Globus pallidus (tissue), 1 donor: Measurements from ENCODE around the gene FBP2.

Experiments used
- DNase-seq: peaks from one replicate; pipeline ENCODE4 v3.0.0-alpha.2; 2015; ENCODE audit warnings: low spot score

The FBP2 gene

DNA sequence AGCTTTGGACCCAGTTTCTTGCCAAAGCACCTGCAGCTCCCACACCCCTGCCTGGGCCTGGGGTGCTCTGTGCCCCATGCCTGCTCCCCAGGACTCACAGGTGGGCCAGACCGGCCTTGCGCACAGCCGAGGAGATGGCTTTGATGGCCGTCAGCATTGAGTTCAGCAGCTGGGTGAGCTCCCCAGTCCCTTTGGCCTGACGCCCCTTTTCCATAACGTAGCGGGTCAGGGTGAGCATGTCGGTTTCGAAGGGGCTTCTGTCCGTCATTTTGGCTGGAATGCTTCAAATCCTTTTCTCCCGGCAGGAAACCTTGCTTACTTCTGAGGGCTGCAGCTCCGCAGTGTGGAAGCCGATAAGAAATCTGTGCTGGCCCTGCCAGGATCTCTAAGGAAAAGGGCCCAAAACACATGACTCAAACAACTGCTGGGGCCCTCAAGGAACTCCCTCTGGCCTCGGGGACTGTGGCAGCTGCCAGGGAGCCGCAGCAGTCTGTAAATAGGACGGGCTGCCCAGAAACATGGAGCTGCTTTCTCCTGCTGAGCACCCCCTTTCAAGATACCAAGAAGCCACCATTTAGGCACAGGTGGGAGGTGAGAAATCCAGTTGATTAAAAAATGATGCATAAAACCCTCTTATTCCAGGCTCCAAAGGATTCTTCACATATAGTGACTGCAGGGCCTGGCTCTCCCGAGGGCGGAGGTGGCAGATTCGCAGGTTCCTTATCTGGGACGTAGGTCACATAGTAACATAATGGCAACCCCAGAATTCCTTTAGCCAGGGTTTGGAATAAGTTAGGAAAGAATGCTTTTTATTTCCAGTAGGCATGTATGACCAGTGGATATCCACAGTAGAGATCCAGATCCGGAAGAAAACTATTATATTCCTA, at the start of gene FBP2:
Gene FBP2, minus strand, starts transcription at position 366 of the 887 bp plus-strand sequence. Its CDS starts 98 bp downstream, at position 268.
- no peak for DNase-seq

DNA sequence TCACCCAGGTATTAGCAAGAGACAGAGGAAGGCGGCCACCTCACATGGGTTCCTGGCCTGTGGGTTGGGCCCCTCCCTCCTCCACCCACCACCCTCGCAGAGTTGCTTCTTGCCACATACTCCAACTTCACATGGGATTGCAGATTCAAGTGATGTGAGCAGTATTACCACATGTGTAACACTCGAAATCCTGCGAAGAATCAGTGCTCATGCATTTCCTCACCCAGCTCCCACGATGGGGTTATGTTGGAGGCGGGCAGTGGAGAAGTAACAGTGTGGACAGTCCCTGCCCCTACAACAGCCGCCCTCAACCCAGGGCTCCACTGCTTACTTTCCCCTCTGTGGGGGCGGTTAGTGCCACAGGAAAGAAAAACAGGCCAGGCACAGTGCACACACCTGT, 49.6 kb upstream of the FBP2 start:
- DNase-seq, result no peak

DNA sequence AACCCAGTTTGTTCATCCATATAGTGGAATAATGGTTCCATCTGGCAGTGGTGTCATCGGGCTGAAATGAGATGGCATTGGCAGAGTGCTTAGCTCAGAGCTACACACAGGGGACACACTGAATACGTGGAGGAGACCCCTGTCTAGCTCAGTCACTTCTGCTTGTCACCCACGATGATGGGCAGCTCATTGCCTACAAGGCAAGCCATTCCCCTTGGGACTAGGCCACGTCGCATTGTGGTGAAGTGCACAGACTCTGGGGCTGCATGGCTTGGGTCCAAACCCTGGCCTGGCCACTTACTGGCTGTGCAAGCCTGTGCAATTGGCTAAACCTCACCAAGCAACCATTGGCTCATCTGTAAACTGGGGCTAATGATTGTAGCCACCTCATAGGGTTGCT, 48.9 kb upstream of the FBP2 start:
- DNase-seq, result no peak

DNA sequence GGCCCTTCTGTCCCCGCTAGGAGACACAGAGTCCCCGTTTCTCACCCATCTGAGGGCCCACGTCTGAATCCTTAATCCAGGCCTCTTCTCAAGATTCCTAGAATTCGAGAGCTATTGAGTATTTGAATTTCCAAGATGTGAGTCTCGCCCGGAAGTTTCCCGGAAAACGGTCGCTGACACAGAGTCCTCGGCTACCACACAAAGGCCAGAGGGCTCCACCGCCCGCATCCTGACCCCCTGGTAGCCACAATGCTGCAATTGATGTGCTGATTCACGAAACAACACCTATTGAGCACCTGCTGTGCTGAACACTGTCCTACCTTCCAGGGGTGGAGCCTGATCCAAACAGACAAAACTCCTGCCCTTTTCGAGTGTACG, 46.4 kb upstream of the FBP2 start:
- DNase-seq, result no peak

DNA sequence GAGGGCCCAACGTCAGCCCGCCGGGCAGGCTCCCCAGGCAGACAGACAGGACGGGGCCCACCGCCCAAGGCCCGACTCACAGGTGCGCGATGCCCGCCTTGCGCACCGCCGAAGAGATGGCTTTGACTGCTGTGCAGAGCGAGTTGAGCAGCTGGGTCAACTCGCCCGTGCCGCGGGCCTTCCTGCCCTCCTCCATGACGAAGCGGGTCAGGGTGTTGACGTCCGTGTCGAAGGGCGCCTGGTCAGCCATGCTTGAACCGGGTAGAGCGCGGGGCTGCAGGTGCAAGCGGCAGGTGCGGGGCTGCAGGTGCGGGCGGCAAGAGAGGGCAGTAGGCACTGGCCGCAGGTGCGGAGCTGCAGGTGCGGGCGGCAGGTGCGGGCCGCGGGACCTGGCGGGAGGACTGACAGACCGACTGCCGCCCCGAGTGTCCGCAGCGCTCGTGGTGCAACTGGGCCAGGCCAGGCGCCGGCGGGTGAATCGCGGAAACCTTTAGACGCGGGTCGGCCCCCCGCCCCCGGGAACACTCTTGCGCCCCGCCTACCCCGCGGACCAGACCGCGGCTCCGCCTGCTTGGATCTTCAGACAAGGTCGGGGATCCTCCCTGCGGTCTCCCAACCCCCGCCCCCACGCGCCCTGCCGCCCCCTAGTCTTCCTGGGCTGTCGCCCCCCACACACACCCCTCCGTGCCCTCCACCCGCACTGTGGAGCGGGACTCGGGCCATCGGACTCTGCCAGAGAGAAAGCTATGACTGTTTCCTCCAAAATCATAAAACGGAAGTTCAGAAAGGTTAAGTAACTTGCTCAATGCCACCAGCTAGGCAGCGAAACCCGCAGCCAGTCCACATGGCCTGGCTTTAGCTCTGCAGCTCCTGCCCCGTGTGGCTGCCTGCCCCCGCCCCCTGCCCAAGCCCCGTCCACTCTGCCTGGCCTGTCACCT, 45.7 kb upstream of the FBP2 start, which contains the start of gene FBP1:
Gene FBP1, minus strand, starts transcription at position 458 of the 938 bp plus-strand sequence. Its CDS starts 208 bp downstream, at position 250.
- no peak for DNase-seq

DNA sequence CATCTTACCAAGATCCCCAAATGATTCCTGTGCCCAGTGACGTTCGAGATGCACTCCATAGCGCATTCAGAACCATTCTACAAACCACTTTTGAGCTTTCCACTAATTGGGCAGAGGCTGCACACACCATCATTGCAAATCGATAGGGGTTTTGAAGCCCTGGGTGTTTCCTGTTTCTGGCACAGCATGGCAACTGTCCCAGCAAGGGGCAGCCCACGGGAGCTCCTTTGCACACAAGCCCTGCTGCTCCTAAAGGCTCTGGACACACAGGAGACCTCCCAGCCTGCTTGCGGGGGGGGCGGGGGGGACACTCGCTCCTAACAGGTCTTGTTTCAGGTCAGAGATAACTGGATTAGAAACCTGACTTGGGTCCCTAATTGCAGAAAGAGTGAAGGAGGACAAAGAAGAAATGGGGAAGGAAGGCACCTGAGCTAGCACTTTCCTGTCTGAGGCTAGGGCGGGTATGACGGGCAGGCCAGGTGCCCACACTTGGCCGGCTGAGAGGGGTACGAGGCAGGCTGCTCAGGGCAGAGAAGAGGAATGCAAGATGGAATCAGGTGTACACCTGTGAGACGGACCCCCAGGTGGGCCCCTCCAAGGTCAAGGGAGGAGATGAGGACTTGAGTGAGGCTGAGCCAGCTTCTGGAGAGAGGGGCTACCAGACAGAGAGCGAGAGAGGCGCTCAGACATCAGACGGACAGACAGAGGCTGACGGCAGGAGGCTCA, 44.9 kb upstream of the FBP2 start:
- DNase-seq, result no peak

DNA sequence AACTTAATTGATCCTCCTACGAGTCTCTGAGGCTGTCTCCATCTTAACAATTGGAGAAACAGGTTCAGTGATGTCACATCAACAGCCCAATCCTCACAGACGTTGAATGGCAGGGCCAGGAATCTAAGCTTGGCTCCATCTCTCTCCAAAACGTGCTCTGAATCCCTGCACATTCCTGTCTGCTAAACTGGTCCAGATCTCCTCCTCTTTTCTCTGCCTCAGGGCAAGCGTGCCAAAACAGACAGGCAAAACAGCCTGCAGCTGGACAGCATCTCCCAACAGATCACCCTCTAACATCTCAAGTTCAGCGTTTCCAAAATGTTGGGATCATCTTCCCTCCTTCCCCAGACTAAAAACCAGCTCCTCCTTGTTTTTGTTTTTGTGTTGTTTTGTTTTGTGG, 39.1 kb upstream of the FBP2 start:
- DNase-seq, result no peak

DNA sequence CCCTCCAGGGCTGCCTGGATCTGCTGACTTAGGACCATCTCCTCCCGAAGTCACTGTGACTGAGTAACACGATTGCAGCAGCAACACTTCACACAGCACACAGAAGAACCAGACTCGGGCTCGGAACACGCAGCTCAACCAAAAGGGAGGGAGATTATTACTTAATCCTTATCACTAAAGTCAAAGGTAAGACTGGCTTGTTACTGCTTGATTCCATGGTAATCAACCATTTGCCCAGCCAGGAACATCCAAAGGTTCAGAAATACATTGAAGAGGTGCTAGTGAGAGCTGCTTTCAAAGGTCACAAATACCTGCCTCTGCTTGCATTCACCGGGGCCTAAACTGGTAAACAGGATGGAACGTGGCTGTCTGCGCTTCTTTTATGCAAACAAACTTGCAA, 38.0 kb upstream of the FBP2 start:
- no peak for DNase-seq

DNA sequence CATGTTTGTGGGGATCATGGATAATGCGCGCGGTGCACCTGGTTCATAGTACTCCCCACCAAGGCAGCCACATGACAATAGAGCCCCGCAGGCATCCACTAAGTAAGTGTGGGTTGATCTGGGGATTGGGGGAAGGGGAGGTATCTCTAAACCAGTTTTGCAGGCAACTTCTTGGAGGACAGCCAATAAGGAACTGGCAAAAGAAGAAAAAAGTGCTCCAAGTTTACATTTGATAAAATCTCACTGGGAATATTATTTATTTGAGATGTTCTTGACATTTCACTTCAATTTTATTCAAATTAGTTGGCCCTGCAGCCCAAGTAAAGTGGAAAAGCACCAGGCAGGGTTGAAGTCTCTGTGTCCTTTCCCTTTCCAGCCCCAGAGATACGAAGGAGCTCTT, 37.2 kb upstream of the FBP2 start:
- no peak for DNase-seq

DNA sequence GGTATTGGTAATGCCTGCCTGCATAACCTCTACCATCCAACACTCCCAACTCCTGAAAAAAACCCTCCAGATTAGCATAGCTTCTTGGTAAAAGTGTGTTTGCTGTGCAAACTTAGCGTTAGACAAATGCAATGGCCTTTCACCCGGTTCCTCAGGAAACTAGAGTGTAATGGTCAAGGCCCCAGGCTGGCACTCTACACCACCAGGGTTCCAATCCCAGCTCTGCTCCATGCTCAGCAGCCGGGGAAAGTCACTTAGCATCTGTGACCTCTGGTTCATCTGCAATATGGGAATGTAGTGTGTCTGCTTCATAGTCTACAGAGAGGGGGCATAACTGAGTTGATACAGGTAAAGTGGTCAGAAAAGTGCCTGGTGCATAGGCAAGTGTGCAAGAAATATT, 36.7 kb upstream of the FBP2 start:
- no peak for DNase-seq

DNA sequence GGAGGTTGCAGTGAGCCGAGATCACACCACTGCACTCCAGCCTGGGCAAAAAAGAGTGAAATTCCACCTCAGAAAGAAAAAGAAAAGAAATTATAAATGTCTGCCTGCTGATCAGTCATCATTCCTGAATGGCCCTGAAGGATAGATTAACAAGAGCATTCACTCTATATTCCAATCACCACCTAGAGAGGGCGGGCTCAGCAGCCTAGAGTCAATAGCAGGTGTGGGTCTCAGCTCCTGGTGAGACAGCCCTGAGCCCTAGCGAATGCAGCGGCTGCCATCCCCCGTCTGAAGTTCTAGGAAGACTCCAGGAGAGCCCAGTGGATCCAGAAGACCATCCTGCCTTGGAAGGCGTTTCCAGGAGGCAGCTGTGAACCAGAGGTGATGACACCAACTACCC, 33.7 kb upstream of the FBP2 start:
- DNase-seq, result no peak

DNA sequence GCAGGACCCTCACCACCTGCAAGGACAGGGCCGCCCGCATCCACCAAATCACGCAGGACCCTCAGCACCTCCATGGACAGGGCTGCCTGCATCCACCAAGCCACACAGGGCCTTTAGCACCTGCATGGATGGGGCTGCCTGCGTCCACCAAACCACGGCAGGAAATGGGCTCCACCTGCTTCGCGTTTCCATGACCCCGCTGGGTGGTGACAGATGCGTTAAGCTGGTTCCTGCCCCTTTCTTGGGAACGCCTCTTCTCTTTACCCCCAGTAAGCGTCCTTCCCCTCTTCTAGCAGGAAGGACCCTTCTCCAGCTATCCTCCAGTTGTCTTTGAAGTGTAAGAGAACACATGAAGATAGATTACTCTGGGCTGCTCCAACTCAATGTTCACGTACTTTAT, 32.2 kb upstream of the FBP2 start:
- DNase-seq, result no peak

DNA sequence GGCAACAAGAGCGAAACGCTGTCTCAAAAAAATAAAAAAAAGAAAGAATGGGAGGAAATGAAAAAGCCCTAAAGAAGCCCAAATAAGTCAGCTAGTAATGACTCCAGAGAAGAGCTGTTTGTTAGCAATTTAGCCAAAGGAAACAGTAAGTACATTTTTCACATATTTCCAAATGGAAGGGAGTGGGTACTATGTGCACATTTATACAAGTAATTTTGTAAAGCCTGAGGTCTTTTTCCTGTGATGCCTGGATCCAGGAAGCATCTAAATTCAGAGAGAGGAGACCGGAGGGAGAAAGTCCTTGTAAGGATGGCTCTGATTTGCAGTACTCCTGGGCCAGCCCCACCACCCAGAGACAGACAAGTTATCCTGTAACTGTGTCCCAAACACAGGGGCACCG, 31.0 kb upstream of the FBP2 start:
- DNase-seq, result no peak

DNA sequence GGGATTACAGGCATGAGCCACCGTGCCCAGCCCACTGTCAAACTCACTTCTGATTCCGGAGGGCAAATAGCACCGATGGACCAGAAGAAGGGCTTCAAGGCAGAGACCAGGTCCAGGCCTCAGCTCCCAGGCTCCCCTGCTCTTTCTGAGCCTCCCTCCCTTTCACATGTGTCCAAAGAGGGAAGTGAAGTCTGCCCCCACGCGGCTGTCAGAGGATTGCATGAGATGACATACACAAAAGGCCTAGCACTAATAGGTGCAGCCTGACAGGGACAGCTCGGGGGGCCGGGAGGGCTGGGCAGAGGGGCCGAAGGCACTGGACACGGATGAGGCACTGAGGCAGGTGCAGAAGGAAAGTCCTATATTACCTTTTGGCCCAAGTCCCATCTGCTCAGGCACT, 29.6 kb upstream of the FBP2 start:
- DNase-seq, result no peak

DNA sequence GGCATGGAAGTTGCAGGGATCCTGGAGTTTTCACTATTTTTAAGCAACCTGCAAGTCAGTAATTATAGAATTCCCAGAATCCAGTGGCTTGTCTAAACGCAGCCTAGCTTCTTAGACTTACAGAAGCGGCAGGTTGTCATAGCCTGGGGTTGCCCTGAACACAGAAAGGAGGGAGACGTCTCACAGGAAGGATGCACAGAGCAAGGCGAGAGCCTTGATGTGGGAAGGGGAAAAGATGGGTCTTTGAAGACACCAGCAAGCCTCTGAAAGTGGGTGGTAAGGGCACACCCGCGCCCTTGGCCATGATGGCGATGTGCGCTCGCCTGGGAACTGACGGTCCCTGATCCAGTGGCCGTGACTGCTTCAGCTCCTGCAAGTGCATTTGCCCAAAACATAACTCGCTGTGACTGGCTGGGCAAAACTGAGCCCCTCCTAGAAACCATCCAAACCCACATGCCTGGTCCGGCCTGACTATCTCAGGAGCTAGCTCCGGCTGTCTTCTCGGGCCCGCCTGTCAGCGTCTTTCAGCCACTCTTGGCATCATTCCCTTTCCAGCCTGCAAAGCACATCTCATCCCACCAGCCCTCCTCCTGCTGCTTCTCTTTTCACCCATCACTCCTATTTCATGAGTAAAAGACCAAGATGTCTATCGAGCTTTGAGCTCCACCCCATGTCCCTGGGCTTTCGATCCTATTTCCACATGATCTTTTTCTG, 28.6 kb upstream of the FBP2 start:
- no peak for DNase-seq

DNA sequence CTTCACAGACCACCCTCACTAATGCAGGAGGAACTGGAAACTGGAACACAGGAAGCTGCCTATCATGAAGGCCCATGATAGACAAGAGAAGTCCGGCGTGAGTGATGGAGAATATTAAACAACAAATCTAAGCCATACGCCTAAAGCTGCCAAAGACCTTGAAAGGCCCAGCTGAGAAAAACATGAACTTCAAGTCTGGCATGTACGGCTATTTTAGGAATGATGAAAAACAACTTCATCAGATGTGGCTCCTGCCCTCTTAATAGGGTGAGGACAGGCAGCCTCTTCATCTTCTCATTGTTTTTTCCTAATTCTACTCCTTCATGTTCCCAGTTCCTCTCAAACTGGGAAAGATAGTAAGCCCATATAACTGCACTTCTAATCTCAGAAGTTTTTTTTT, 25.4 kb upstream of the FBP2 start:
- no peak for DNase-seq

DNA sequence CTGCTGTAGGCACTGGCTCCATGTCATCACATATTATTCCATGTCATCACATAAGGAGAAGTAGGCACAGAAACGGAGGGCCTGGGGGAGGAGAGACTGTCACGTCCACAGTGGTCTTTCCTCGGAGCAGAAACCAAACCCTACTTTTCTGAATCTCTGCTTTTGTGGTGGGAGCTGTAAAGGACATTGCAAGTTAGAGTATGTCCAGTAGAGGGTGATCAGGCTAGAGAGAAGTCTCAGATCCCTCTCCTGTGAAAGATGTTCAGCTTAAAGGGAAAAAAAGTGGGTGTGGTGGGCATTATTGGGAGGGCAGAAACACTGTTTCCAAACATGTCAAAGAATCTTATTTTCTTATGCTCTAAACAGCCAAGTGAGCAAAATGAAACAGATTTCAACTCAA, 19.4 kb upstream of the FBP2 start:
- no peak for DNase-seq

DNA sequence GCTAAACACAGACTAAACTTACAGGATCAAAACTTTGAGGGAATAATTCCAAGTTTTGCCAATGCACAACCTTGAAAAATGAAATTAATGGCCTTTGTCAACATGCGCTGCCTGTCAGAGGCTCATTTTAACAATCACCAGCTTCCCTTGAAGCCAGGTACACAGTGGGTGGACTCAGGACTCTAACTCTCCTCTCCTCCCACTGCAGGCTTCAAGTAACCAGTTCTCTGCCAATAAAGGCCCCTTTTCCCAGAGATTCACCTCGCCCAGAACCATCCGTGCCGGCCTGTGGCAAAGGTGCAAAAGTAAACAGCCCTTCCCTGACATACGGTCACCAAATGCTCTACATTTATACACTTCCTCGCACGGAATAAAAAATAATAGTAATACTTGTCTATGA, 18.4 kb upstream of the FBP2 start:
- no peak for DNase-seq

DNA sequence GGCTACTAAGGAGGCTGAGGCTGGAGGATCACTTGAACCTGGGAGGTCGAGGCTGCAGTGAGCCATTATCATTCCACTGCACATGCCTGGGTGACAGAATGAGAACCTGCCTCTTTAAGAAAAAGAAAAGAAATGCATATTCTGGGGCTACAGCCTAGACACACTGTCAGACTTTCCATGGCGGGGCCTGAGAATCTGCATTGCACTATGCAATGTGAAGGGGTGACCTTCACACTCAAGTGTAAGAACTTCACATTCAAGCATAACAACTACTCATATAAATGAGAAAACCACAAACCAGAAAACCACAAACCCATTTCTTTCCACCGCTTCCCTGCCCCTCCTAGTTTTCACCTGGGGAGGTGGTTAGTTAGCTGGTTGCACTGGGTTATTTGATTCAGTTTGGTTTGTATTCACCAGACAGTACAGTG, 18.0 kb upstream of the FBP2 start:
- DNase-seq, result no peak

DNA sequence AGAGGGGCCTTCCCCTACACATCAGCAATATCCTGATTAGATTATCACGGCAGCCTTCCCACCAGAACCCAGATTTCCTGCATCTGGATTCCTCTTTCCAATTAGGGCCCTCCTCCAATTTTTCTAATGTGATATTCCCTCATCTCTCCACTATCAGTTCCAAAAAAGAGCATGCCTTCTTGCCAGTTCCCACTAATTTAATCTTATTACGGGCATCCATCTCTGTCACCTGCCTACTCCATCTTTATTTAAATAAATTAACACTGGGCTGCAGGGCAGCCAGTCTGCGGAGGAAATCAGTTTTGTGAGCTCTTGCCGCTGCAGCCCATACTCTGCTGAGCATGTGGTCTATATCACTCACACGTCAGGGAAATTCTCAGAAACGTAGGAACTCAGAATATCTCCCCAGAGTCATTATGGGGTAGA, 16.6 kb upstream of the FBP2 start:
- DNase-seq, result no peak

DNA sequence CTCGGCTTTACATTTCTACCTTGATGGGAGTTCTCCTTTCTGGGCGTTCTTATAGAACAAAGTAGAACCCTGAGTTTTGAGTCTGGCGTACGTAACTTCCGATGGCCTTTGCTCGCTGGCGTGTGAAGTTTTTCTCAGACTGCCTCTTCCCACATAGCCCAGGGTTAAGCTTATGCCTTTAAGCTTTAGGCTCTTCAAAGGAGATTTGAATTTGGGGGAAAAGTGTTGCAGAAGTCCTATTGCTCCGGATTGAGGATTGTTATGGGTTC, 13.7 kb upstream of the FBP2 start:
- no peak for DNase-seq
